Right atrium auricular region (tissue), 2 donors: ENCODE results near the gene NAT14. TPM values are rescaled to one million over a fixed set of nuclear protein-coding genes. Genes with fewer than 3 reads are reported as not detected.

Source experiments
- DNase-seq: peaks from one replicate; pipeline ENCODE4 v3.0.0-alpha.2; 2019; ENCODE audit warnings: low spot score
- H3K27ac ChIP-seq, 2 donors: fragments of 200-600 bp; sonication (generic); 1 replicate in 1 of 2; 2 replicates in 1 of 2; pipeline ENCODE4 v1.5.1; 2016 to 2019
- H3K27me3 ChIP-seq, 2 donors: fragments of 200-600 bp; sonication (generic); one replicate each; pipeline versions ENCODE4 v1.5.1 to v1.6.0; 2017 to 2019
- H3K36me3 ChIP-seq: fragments of 200-600 bp; sonication (generic); one replicate; pipeline ENCODE4 v1.5.1; 2016
- H3K4me1 ChIP-seq, 2 donors: fragments of 200-600 bp; sonication (generic); one replicate each; pipeline versions ENCODE4 v1.5.1 to v1.6.0; 2017 to 2019
- H3K4me3 ChIP-seq, 2 donors: fragments of 200-600 bp; sonication (generic); 1 replicate in 1 of 2; 2 replicates in 1 of 2; pipeline ENCODE4 v1.5.1; 2017 to 2019; ENCODE audit warnings: mild to moderate bottlenecking in 1 of 2, moderate library complexity in 1 of 2
- H3K9me3 ChIP-seq, 2 donors: fragments of 200-600 bp; sonication (generic); one replicate each; pipeline ENCODE4 v1.5.1; 2019
- CTCF ChIP-seq, 2 donors: fragments of 200-600 bp; sonication (generic); IDR thresholded peaks; one replicate each; pipeline ENCODE4 v1.5.1; 2019; ENCODE audit warnings: antibody characterized with exemption in 2 of 2
- total RNA-seq, 2 donors: library from RNA; depleted of rRNA; stranded (reverse); fragments of >200 nt; gene quantifications; one replicate each; pipeline ENCODE4 v1.1.0, GENCODE V29; 2016

The NAT14 gene
- total RNA-seq, 2 donors from 2014 or later, result 2.3 to 7.0 TPM

GRCh38 chr19:55471266-55471665 is 13.7 kb upstream of the NAT14 start:
- no peak for TF ChIP-seq CTCF (IDR thresholded peaks at IDR 0.05)
- H3K4me3 ChIP-seq, result no peak overlapping the region
- no peaks in the 10 kb centered on the region for H3K27me3 ChIP-seq
- H3K4me1 ChIP-seq, result peaks cover 0 to 15% of the 10 kb centered on the region in 2 donors
- H3K36me3 ChIP-seq, result no peaks in the 10 kb centered on the region
- DNase-seq, result no peak
- H3K27ac ChIP-seq, result no peak overlapping the region
- H3K9me3 ChIP-seq, result no peaks in the 10 kb centered on the region

GRCh38 chr19:55472463-55472862 is 12.5 kb upstream of the NAT14 start:
- Histone ChIP-seq H3K4me1 (peaks cover 0 to 17% of the 10 kb centered on the region in 2 donors), H3K36me3 (no peaks in the 10 kb centered on the region), H3K27ac (no peak overlapping the region), H3K4me3 (no peak overlapping the region), H3K27me3 (no peaks in the 10 kb centered on the region), H3K9me3 (no peaks in the 10 kb centered on the region)
- no peak for TF ChIP-seq CTCF (IDR thresholded peaks at IDR 0.05)
- DNase-seq, result no peak

GRCh38 chr19:55473225-55474012 is 11.6 kb upstream of the NAT14 start:
- Histone ChIP-seq H3K27ac (no peak overlapping the region), H3K9me3 (no peaks in the 10 kb centered on the region), H3K36me3 (no peaks in the 10 kb centered on the region), H3K27me3 (no peaks in the 10 kb centered on the region), H3K4me1 (peaks cover 0 to 19% of the 10 kb centered on the region in 2 donors), H3K4me3 (no peak overlapping the region)
- no peak for DNase-seq
- no peak for TF ChIP-seq CTCF (IDR thresholded peaks at IDR 0.05)

- Histone ChIP-seq H3K36me3 (no peaks in the 10 kb centered on the region), H3K4me3 (no peak overlapping the region), H3K27me3 (no peaks in the 10 kb centered on the region), H3K4me1 (peaks cover 0 to 31% of the 10 kb centered on the region in 2 donors), H3K9me3 (no peaks in the 10 kb centered on the region), H3K27ac (no peak overlapping the region)
- no peak for TF ChIP-seq CTCF (IDR thresholded peaks at IDR 0.05)
- DNase-seq, result no peak
Observed at GRCh38 chr19:55474269-55475265, 10.4 kb upstream of the NAT14 start.

- H3K4me3 ChIP-seq, result peak within 1 kb of the TSS; percentile 66 to 76
- no peak for TF ChIP-seq CTCF (IDR thresholded peaks at IDR 0.05)
- H3K4me1 ChIP-seq, result peaks cover 0 to 31% of the 10 kb centered on the region in 2 donors
- peak; percentile 99 for DNase-seq
- no peaks in the 10 kb centered on the region for H3K27me3 ChIP-seq
- H3K27ac ChIP-seq, result peak within 1 kb of the TSS; percentile 98
- H3K36me3 ChIP-seq, result no peaks in the 10 kb centered on the region
- H3K9me3 ChIP-seq, result no peaks in the 10 kb centered on the region
Observed at GRCh38 chr19:55476100-55476775, 8.8 kb upstream of the NAT14 start, which contains the start of gene ZNF628. Gene ZNF628, plus strand, starts transcription at chr19:55476617. Its CDS starts 3,294 bp downstream, at chr19:55479911.
